Stimulated activated naive CD4-positive, alpha-beta T cell (primary cell): ENCODE measurements around the gene DISP3.
A peak's percentile ranks its signal among the peaks of the same experiment; 100 is the strongest.

Source experiments
- DNase-seq, 6 experiments: peaks; one replicate each; lab custom pipeline; 2025; lab: John Stamatoyannopoulos, UW

The DISP3 gene

DNA sequence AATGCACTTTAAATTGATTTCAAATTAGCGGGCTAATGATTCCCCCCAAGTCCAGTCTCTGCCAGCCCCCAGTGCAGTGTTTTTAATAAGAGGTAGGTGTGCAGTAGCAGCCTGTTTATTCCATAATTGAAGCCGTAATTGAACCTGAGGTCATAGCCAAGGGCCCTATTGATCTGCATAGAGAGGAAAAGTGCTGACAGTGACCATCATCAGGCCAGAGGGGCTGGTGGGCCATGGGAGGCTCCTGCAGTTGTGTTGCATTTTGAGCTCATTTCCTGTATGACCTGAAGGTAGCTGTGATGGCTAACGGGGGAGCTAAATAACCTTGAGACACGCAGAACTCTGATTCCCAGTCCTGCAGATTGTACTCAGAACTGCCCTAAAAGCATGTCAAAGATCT is 67.5 kb downstream of the DISP3 start:
- DNase-seq = no peak

DNA sequence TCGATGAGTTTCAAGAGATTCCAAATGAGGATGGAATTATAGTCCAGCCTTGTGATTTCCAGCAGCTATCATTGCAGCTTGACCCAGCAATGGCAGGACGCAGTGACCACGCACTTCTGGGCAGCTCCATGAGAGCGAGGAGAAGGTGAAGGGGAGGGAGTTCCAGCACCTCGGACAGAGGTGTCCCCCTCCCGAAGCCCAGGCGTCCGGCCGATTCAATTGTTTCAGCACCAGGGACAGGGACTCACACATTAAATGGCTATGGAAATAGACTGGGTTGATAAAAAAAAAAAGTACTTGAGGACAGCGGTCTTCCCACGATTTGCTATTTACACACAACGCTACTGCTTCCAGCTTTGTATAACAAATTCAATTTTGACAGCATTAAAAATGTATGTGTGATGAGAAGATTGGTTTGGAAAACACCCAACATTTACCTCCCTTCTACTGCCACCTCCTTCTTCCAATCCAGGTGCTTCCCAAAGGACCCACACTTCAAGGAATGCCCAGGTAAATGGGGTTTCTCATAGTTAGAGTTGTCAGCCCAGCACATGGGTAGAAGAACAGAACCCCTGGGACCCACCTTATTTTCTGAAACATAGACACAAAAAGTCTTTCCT is 71.8 kb downstream of the DISP3 start:
- DNase-seq = peak in 3 of 6 experiments; percentile 5 to 19 (median 18)

- DNase-seq = no peak
These were observed 79.3 kb downstream of the DISP3 start for GRCh38 chr1:11558276-11558675.

DNA sequence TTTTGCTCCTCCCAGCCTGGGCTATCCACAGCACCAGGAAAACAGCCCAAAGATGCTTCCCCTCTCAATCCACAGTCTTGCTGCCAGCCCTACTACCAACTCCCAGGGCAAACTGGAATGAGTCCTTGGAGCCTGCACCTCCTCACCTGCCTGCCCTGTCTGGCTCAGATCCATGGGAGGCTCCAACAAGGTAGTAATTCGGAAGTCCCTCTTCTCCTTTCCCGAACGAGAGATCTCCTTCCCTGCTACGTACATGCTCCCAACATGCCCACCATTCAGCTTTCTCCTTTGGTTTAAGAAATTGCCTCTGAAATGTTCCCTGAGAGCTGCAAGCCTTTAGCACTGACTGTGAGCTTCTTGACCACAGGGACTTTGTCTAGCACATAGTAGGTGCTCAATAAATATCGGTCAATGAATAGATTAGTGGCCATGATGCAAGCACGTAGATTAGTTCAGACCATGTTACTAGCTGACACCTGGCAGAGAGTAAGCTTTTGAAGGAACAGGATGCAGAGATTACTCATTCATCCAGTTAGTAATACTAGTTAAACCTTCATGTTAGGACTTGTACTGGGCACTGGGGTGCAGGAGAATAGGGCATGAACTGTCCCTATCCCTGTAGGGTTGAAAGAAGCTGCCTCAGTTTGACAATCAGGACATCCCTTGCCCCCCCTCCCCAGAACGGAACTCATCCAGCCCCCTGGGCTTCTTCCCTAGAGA is 80.1 kb downstream of the DISP3 start:
- DNase-seq = no peak

- DNase-seq = no peak
These were observed 80.6 kb downstream of the DISP3 start for GRCh38 chr1:11559591-11559970.

DNA sequence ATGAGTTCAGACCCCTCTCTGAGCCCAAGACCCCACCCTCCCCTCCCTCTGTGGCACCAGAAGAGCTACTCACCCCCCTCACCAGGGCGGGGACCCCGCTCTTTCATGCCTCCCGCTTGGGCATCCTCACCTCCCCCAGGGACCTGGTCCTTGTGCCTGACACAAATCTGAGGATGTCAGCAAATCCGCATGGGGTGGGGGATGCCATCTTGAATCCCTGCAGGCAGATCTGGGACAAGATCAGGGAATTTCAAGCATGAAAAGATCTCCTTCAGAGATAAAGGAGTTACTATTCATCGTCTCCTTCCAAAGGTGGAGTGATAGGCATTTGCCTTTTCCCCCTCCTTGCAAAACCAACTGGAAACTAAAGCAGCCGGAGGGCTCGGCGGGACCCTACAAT is 81.1 kb downstream of the DISP3 start:
- DNase-seq = no peak

- no peak for DNase-seq
These were observed 82.8 kb downstream of the DISP3 start for GRCh38 chr1:11561740-11562139.

DNA sequence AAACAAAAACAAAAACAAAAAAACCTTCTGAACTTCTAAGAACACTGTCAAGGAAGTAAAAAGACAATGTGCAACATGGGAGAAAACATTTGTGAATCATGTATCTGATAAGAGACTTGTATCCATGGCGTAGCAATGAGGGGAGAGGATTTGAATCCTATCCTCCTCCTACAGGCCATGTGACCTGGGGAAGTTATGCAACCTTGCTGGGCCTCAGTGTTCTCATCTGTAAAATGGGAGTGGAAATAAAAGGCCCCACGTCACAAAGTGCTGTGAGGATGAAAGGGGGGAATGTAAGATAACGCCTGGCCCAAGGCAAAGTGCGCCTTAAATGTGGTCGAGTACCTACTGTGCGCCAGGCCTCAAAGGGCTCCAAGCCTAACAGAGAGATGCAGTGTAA is 83.7 kb downstream of the DISP3 start:
- no peak for DNase-seq

- DNase-seq = no peak
These were observed 84.7 kb downstream of the DISP3 start for GRCh38 chr1:11563560-11564069.

DNA sequence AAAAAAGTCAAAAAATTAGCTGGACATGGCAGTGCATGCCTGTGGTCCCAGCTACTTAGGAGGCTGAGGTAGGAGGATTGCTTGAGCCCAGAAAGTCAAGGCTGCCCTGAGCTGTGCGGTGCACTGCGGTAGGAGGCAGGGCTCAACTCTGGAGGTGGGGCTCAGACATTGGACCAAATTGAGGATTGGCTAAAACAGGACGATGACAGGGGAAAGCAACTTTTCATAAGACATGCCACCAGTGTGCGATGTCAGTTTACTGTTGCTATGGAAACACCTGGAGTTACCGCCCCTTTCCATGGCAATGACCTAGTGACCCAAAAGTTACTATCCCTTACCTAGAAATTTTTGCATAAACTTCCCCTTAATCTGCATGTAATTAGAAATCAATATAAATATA is 85.3 kb downstream of the DISP3 start:
- DNase-seq = no peak

DNA sequence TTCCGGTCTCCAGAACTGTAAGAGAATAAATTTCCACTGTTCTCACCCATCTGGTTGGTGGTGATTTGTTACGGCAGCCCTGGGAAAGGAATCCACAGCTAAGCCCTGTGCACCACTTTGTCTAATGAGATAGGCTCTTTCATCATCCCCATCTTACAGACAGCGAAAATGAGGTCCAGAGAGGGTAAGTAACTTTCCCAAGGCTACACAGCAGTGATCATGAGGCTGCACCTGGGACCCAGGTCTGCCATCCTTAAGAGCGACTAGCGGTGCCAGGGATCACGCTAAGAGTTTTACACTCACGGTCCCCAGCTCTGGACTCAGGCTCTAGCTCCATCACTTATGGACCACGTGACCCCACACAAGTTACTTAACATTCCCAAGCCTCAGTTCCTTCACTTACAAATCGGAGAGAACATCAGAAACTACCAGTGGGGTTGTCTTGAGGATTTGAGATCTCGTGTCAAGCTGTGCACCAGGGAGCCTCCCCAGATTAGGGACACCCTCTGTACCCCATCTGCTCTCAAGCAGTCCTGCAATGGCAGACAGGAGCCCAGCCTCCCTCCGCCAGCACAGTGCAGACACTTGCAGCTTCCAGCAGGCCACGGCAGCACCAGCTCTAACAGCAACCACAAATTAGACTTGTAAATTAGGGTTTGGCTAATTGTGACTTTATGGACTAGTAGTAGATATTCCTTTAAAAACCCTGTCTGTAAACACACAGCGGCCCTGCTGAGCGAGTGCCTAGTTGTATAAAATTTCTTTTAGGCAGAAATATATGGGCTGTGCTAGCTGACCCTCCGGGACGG is 87.3 kb downstream of the DISP3 start:
- no peak for DNase-seq

- no peak for DNase-seq
These were observed 88.5 kb downstream of the DISP3 start for GRCh38 chr1:11567244-11568065.

DNA sequence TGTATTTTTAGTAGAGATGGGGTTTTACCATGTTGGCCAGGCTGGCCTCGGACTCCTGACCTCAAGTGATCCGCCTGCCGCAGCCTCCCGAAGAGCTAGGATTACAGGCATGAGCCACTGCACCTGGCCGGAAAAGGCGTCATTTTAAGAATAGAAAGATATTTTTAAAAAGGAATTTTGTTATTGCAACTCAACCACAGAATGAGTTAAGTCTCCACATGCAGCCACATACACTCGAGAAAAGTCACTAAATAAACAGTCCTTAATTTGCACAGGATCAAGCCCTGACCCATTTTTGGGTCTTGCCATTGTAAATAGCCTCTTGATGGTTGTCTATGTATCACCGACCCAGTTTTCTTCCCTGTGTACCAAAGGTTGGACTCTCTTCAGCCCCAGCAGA is 89.7 kb downstream of the DISP3 start:
- DNase-seq = no peak

DNA sequence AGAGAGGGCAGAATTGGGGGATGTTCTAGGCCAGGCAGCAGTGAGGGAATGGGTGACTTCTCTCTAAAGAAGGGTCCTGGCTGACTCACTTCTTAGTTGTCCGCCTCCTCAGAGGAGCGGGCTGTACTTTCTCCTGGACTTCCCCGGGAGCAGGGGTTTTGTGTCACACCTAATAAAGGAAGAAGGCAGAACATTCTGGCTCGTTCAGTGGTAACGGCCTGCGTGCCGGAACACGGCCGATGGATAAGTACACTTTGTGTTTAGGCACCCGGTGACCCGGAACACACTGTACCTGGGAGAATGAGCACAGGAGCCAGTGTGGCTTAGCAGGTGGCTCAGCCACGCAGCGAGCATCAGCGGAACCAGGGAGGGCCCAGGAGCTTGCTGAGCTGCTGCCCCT is 90.6 kb downstream of the DISP3 start:
- no peak for DNase-seq

GRCh38 chr1:11569954-11570353 is 91.0 kb downstream of the DISP3 start:
- no peak for DNase-seq

- DNase-seq = no peak
These were observed 91.9 kb downstream of the DISP3 start for GRCh38 chr1:11570821-11571380.

GRCh38 chr1:11571906-11572616 is 93.1 kb downstream of the DISP3 start:
- peak in 1 of 6 experiments; percentile 3 for DNase-seq

DNA sequence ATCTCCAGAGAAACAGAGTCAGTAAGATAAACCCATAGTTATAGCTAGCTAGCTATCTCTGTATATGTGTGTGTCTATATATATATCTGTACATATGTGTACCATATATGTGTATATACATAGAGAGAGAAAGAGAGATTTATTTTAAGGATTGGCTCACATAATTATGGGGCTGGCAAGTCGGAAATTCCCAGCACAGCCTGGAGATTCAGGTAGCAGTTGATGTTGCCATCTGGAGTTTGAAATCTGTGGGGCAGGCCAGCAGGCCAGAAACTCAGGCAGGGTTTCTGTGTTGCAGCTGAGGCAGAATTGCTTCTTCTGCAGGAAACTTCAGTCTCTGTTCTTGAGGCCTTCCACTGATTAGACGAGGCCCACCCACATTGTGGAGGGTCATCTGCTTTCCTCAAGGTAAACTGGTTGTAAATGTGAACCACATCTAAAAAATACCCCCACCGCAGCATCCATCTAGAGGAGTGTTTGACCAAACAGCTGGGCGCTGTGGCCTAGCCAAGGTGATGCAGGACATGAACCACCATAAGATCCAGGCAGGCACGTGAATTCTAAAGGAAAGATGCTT is 94.2 kb downstream of the DISP3 start:
- no peak for DNase-seq

- no peak for DNase-seq
These were observed 96.6 kb downstream of the DISP3 start for GRCh38 chr1:11575553-11575952.

GRCh38 chr1:11576109-11576875 is 97.3 kb downstream of the DISP3 start:
- no peak for DNase-seq
